Endothelial cell of umbilical vein (primary cell): ENCODE data around the gene PROK2. TPM values are rescaled to one million over a fixed set of nuclear protein-coding genes. Genes with fewer than 3 reads are reported as not detected.

Source experiments
- BruUV-seq: library from RNA; stranded (reverse); fragments of 400-500 nt; replicated peaks from 2 replicates; lab custom pipeline; 2021; lab: Mats Ljungman, UMichigan
- CTCF ChIA-PET: fragments of 300-600, 350-600 bp; sonication (Branson Sonifier 250); formaldehyde crosslinking; loops from one replicate; lab custom pipeline; 2021; ENCODE audit warnings: antibody characterized with exemption, inconsistent platforms; lab: Charles Lee
- POLR2A ChIA-PET: fragments of 300-600, 350-600 bp; sonication (Branson Sonifier 250); formaldehyde crosslinking; loops from one replicate; lab custom pipeline; 2021; ENCODE audit warnings: antibody characterized with exemption, inconsistent platforms; lab: Charles Lee
- DNase-seq: peaks from one replicate; pipeline ENCODE4 v3.0.0-alpha.2; 2011; ENCODE audit warnings: low read depth, low spot score
- FAIRE-seq: peaks from 2 replicates; lab custom pipeline; 2011; peaks lifted over from hg19 to GRCh38; lab: Jason Lieb, UNC
- H2AFZ ChIP-seq: 2 replicates; pipeline ENCODE4 v1.6.0; 2012; ENCODE audit warnings: low read depth, low read length, control low read depth, inconsistent platforms
- H3K27ac ChIP-seq: 2 replicates; pipeline ENCODE4 v1.5.1; 2011; ENCODE audit warnings: low read depth, mild to moderate bottlenecking, control low read depth, low read length, moderate library complexity; ENCODE audit not compliant: insufficient read depth
- H3K27me3 ChIP-seq, 2 experiments: 2 replicates each; pipeline versions ENCODE4 v1.6.0 to v1.6.1; 2011; ENCODE audit warnings: low read length in 2 of 2, mixed read lengths in 1 of 2; ENCODE audit not compliant: control insufficient read depth in 2 of 2, insufficient read depth in 2 of 2
- H3K36me3 ChIP-seq, 2 experiments: 2 replicates in 1 of 2; 3 replicates in 1 of 2; pipeline ENCODE4 v1.5.1; 2011; ENCODE audit warnings: low read length in 2 of 2, mild to moderate bottlenecking in 1 of 2, moderate library complexity in 1 of 2; ENCODE audit not compliant: control insufficient read depth in 2 of 2, insufficient read depth in 2 of 2; ENCODE audit errors: extremely low read depth in 1 of 2
- H3K4me1 ChIP-seq: 3 replicates; pipeline ENCODE4 v1.5.1; 2011; ENCODE audit warnings: mild to moderate bottlenecking, low read length; ENCODE audit not compliant: control insufficient read depth, insufficient read depth; ENCODE audit errors: extremely low read depth
- H3K4me2 ChIP-seq: 2 replicates; pipeline ENCODE4 v1.6.1; 2011; ENCODE audit warnings: low read length, control low read depth, mixed read lengths; ENCODE audit not compliant: insufficient read depth
- H3K4me3 ChIP-seq, 3 experiments: fragments of 200-600 bp in 1 of 3; sonication (generic), shearing (Covaris generic) in 1 of 3; replicated peaks in 1 of 3; 2 replicates each; pipeline ENCODE4 v1.5.1; 2011 to 2016; ENCODE audit warnings: control low read depth in 3 of 3, low read length in 3 of 3, mild to moderate bottlenecking in 2 of 3, inconsistent platforms in 1 of 3, low read depth in 1 of 3, moderate library complexity in 1 of 3; ENCODE audit not compliant: insufficient read depth in 1 of 3
- H3K79me2 ChIP-seq: 2 replicates; pipeline ENCODE4 v1.6.0; 2012; ENCODE audit warnings: low read length, inconsistent platforms; ENCODE audit not compliant: control insufficient read depth, insufficient read depth
- H3K9ac ChIP-seq: replicated peaks from 2 replicates; pipeline ENCODE3; 2011; ENCODE audit warnings: low read length, control low read depth; ENCODE audit not compliant: insufficient read depth; ENCODE audit errors: extremely low read depth
- H3K9me1 ChIP-seq: replicated peaks from 3 replicates; pipeline ENCODE4 v1.6.0; 2011; ENCODE audit warnings: mild to moderate bottlenecking, low read length; ENCODE audit not compliant: control insufficient read depth, insufficient read depth; ENCODE audit errors: extremely low read depth
- H3K9me3 ChIP-seq: replicated peaks from 2 replicates; pipeline ENCODE4 v1.5.1; 2012; ENCODE audit warnings: low read length, inconsistent platforms; ENCODE audit not compliant: control insufficient read depth, insufficient read depth
- H4K20me1 ChIP-seq: replicated peaks from 2 replicates; pipeline ENCODE3; 2011; ENCODE audit warnings: mild to moderate bottlenecking, low read length; ENCODE audit not compliant: control insufficient read depth, insufficient read depth; ENCODE audit errors: extremely low read depth
- EZH2 ChIP-seq: IDR thresholded peaks from 2 replicates; pipeline ENCODE4 v1.6.1; 2012; ENCODE audit warnings: borderline replicate concordance, low read depth, mild to moderate bottlenecking, moderate library complexity, low read length, inconsistent platforms; ENCODE audit not compliant: severe bottlenecking
- FOS ChIP-seq: IDR thresholded peaks from 2 replicates; pipeline ENCODE4 v1.6.1; 2011; ENCODE audit warnings: mild to moderate bottlenecking, low read length, moderate library complexity, borderline replicate concordance; ENCODE audit not compliant: insufficient read depth
- GATA2 ChIP-seq: IDR thresholded peaks from 2 replicates; pipeline ENCODE4 v1.7.0; 2011; ENCODE audit warnings: low read depth, mild to moderate bottlenecking, moderate library complexity, mixed read lengths, low read length; ENCODE audit not compliant: insufficient read length, insufficient read depth
- POLR2A ChIP-seq: IDR thresholded peaks from 2 replicates; pipeline ENCODE4 v1.6.1; 2012; ENCODE audit warnings: low read depth, mild to moderate bottlenecking, control low read depth, low read length
- POLR2AphosphoS5 ChIP-seq: IDR thresholded peaks from 2 replicates; pipeline ENCODE4 v1.6.1; 2012; ENCODE audit warnings: low read depth, mild to moderate bottlenecking, control low read depth, low read length, moderate library complexity; ENCODE audit not compliant: insufficient read depth
- dilution Hi-C: fragments of 300-500 bp; cut with MboI; formaldehyde crosslinking; loops from one replicate; pipeline ENCODE4 v1.15.0; 2019; ENCODE audit warnings: low sequenced_read_pairs; ENCODE audit not compliant: extremely low pct_ligation_motif_present
- intact Hi-C: fragments of 100-400 bp; cut with micrococcal nuclease; formaldehyde crosslinking; loops from one replicate; pipeline ENCODE4 v1.10.0; 2022
- polyA plus RNA-seq, 4 experiments: library from polyadenylated mRNA; depleted of rRNA in 3 of 4; stranded (reverse) in 3 of 4; unstranded in 1 of 4; fragments of >200 nt; gene quantifications; 2 replicates each; pipeline versions ENCODE4 v1.2.1 to v1.2.3, GENCODE V29; 2011 to 2012; ENCODE audit warnings: missing spikeins in 1 of 4
- total RNA-seq: library from RNA; stranded (reverse); gene quantifications from 2 replicates; pipeline ENCODE4 v1.2.3, GENCODE V29; 2021
- TF ChIP-seq, protein P1 (sequence below): IDR thresholded peaks from 2 replicates; pipeline ENCODE4 v1.6.1; 2011; ENCODE audit not compliant: insufficient read depth, insufficient read length
- TF ChIP-seq, protein P2 (sequence below), 2 donors: IDR thresholded peaks; 1 replicate in 1 of 2; 2 replicates in 1 of 2; pipeline ENCODE4 v1.5.1; 2011; ENCODE audit warnings: low read length in 2 of 2, mild to moderate bottlenecking in 2 of 2, moderate library complexity in 2 of 2, control low read depth in 1 of 2, inconsistent platforms in 1 of 2, low read depth in 1 of 2; ENCODE audit not compliant: insufficient read depth in 1 of 2; ENCODE audit errors: extremely low read depth in 1 of 2

Gene PROK2
- total and polyA plus RNA-seq, 2 donors (not counting 3 experiments of a cell fraction or from before 2014, with no cell fraction given): not detected

DNA sequence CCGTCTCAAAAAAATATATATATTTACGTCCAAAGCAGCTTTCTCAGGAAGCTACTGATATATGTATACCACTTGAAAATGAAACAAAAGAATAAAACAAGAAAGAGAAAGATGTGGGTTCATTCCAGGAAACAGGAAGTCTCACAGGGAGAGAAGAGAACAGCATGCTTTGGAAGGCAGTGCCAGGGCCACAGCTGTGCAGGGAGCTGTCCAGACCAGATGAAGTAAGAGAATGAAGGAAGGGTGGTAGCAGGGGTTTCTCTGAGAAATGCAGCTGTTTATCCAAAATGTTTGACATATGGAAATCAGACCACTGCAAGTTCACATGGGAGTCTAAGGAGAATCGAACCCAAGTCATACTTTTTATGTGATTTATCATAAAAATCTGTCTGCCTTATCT lies 40.2 kb downstream of the PROK2 start:
- FAIRE-seq (no peak), DNase-seq (no peak)
- Histone ChIP-seq H3K27me3 (peaks cover 0 to 5% of the 10 kb centered on the region in 2 experiments), H3K27ac (no peak overlapping the region), H3K36me3 (no peaks in the 10 kb centered on the region), H3K4me1 (no peaks in the 10 kb centered on the region), H3K9me3 (no peaks in the 10 kb centered on the region), H4K20me1 (no peaks in the 10 kb centered on the region), H3K79me2 (no peaks in the 10 kb centered on the region), H3K9me1 (no peaks in the 10 kb centered on the region), H3K9ac (no peak overlapping the region), H3K4me3 (no peak overlapping the region), H2AFZ (no peak overlapping the region), H3K4me2 (no peak overlapping the region)
- BruUV-seq: no TSS peak
- TF ChIP-seq POLR2AphosphoS5 (no peak), GATA2 (no peak), EZH2 (no peak), POLR2A (no peak), FOS (no peak)
- TF ChIP-seq, protein P1, sequence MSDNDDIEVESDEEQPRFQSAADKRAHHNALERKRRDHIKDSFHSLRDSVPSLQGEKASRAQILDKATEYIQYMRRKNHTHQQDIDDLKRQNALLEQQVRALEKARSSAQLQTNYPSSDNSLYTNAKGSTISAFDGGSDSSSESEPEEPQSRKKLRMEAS: no peak
- TF ChIP-seq, protein P2, sequence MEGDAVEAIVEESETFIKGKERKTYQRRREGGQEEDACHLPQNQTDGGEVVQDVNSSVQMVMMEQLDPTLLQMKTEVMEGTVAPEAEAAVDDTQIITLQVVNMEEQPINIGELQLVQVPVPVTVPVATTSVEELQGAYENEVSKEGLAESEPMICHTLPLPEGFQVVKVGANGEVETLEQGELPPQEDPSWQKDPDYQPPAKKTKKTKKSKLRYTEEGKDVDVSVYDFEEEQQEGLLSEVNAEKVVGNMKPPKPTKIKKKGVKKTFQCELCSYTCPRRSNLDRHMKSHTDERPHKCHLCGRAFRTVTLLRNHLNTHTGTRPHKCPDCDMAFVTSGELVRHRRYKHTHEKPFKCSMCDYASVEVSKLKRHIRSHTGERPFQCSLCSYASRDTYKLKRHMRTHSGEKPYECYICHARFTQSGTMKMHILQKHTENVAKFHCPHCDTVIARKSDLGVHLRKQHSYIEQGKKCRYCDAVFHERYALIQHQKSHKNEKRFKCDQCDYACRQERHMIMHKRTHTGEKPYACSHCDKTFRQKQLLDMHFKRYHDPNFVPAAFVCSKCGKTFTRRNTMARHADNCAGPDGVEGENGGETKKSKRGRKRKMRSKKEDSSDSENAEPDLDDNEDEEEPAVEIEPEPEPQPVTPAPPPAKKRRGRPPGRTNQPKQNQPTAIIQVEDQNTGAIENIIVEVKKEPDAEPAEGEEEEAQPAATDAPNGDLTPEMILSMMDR (IDR thresholded peaks at IDR 0.05; ENCODE audit: extremely low read depth in 1 of 2, insufficient read depth in 1 of 2, low read depth in 1 of 2, low read length in 2 of 2): no peak
- ChIA-PET POLR2A (no interaction called here), CTCF (no interaction called here)
- intact Hi-C loops: no loop called here
- dilution Hi-C loops: no loop called here
